Stomach (tissue), 9 donors: ENCODE data around the gene NRF1. TPM values are rescaled to one million over a fixed set of nuclear protein-coding genes. Genes with fewer than 3 reads are reported as not detected.

Experiments
- DNase-seq, 2 donors: peaks; one replicate each; pipeline versions ENCODE4 v3.0.0 to v3.0.0-alpha.2; 2013 to 2019
- H3K27ac ChIP-seq, 5 donors: fragments of 200-600 bp in 4 of 5; sonication (generic) in 4 of 5; one replicate each; pipeline ENCODE4 v1.5.1; 2013 to 2019; ENCODE audit warnings: mild to moderate bottlenecking in 1 of 5, moderate library complexity in 1 of 5
- H3K27me3 ChIP-seq, 3 donors: fragments of 200-600 bp; sonication (generic); one replicate each; pipeline ENCODE4 v1.5.1; 2017 to 2019; ENCODE audit warnings: mixed run types in 1 of 3
- H3K36me3 ChIP-seq, 4 donors: fragments of 200-600 bp; sonication (generic); 1 replicate in 3 of 4; 2 replicates in 1 of 4; pipeline ENCODE4 v1.5.1; 2016 to 2019
- H3K4me1 ChIP-seq, 4 donors: fragments of 200-600 bp; sonication (generic); one replicate each; pipeline ENCODE4 v1.5.1; 2016 to 2019
- H3K4me3 ChIP-seq, 4 donors: fragments of 200-600 bp; sonication (generic) in 3 of 4; one replicate each; pipeline ENCODE4 v1.5.1; 2016 to 2019; ENCODE audit warnings: mild to moderate bottlenecking in 1 of 4
- H3K9me3 ChIP-seq, 4 donors: fragments of 200-600 bp; sonication (generic); one replicate each; pipeline ENCODE4 v1.5.1; 2016 to 2019
- EP300 ChIP-seq: sonication (generic); formaldehyde crosslinking; IDR thresholded peaks from one replicate; pipeline ENCODE4 v1.6.1; 2017; ENCODE audit warnings: antibody characterized with exemption
- POLR2A ChIP-seq, 4 donors: fragments of 450-650 bp; IDR thresholded peaks; one replicate each; pipeline ENCODE4 v1.6.1; 2016; ENCODE audit warnings: antibody characterized with exemption in 4 of 4, control low read depth in 2 of 4, mild to moderate bottlenecking in 1 of 4, moderate library complexity in 1 of 4
- POLR2AphosphoS5 ChIP-seq, 3 donors: sonication (generic); formaldehyde crosslinking; IDR thresholded peaks; one replicate each; pipeline ENCODE4 v1.6.1; 2016; ENCODE audit warnings: antibody characterized with exemption in 3 of 3
- WGBS, 5 donors: extraction: QIAGEN DNeasy Blood & Tissue Kit in 3 of 5; methylation state at CpG; one replicate each; pipeline versions ENCODE4 v1.1.5 to v1.1.7; 2013 to 2018; 5-methylcytosine and 5-hydroxymethylcytosine counted together
- intact Hi-C: fragments of 100-400 bp; cut with DNase I; formaldehyde crosslinking; loops from one replicate; pipeline ENCODE4 v1.15.1; 2023; ENCODE audit warnings: low total_unique reads
- polyA plus RNA-seq, 3 donors: library from polyadenylated mRNA; stranded (reverse); fragments of 200-250 nt; gene quantifications; one replicate each; pipeline ENCODE4 v1.2.3, GENCODE V29; 2013
- total RNA-seq, 5 donors: library from RNA; depleted of rRNA; stranded (reverse); fragments of >200 nt; gene quantifications; one replicate each; pipeline versions ENCODE4 v1.1.0 to v1.2.3, GENCODE V29; 2014 to 2016
- TF ChIP-seq, protein P1 (sequence below), 7 experiments: fragments of 450-650 bp in 4 of 7; fragments of 200-600 bp in 3 of 7; sonication (generic) in 3 of 7; IDR thresholded peaks; one replicate each; pipeline ENCODE4 v1.5.1; 2016 to 2019; ENCODE audit warnings: antibody characterized with exemption in 7 of 7, control low read depth in 2 of 7, mild to moderate bottlenecking in 1 of 7
- donor health status: healthy with polysubstance abuse.
- donor health status: Bipolar disorder and iron deficiency.
- donor health status: healthy.

Gene NRF1
- total and polyA plus RNA-seq, 8 donors = 3.2 to 58.3 (median 10.1) TPM

GRCh38 chr7:129615018-129615417, 3.5 kb downstream of the NRF1 start:
- TF ChIP-seq, protein P1, sequence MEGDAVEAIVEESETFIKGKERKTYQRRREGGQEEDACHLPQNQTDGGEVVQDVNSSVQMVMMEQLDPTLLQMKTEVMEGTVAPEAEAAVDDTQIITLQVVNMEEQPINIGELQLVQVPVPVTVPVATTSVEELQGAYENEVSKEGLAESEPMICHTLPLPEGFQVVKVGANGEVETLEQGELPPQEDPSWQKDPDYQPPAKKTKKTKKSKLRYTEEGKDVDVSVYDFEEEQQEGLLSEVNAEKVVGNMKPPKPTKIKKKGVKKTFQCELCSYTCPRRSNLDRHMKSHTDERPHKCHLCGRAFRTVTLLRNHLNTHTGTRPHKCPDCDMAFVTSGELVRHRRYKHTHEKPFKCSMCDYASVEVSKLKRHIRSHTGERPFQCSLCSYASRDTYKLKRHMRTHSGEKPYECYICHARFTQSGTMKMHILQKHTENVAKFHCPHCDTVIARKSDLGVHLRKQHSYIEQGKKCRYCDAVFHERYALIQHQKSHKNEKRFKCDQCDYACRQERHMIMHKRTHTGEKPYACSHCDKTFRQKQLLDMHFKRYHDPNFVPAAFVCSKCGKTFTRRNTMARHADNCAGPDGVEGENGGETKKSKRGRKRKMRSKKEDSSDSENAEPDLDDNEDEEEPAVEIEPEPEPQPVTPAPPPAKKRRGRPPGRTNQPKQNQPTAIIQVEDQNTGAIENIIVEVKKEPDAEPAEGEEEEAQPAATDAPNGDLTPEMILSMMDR (IDR thresholded peaks at IDR 0.05) = no peak
- TF ChIP-seq EP300 (no peak), POLR2A (IDR thresholded peaks at IDR 0.05) (no peak), POLR2AphosphoS5 (IDR thresholded peaks at IDR 0.05) (no peak)
- WGBS, 5 donors = 72 to 89% (median 80%) methylated on average over 1 of the region's 1 CpG

DNA sequence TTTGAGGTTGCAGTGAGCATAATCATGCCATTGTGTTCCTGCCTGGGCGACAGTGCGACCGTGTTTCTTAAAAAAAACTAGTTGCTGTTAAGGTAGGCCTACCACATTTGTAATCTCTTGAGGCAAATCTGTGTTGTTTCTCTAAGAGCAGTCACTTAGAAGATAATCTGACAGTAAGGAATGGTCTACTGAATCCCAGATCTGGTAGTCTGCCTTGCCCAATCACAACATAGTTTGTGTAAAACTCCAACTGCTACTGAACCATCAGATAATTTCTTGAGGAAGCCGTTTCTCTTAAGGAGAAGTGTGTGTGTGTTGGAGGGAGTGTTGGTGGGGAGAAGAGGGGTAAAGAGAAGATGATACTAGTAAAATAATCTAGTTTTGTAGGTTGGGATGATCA, 5.0 kb downstream of the NRF1 start:
- H3K4me3 ChIP-seq = no peak overlapping the region
- H3K27me3 ChIP-seq = no peaks in the 10 kb centered on the region
- H3K9me3 ChIP-seq = no peaks in the 10 kb centered on the region
- peaks cover 23 to 82% (median 41%) of the 10 kb centered on the region in 4 donors for H3K4me1 ChIP-seq
- 56 to 78% (median 61%) methylated on average over 4 of the region's 4 CpGs for WGBS, 5 donors
- intact Hi-C loops = no loop called here
- H3K36me3 ChIP-seq = no peaks in the 10 kb centered on the region
- no peak for DNase-seq
- TF ChIP-seq POLR2A (IDR thresholded peaks at IDR 0.05) (no peak), POLR2AphosphoS5 (IDR thresholded peaks at IDR 0.05) (no peak), EP300 (no peak)
- TF ChIP-seq, protein P1 (IDR thresholded peaks at IDR 0.05) = no peak
- no peak overlapping the region for H3K27ac ChIP-seq

More at GRCh38 chr7:129615018-129615417, 3.5 kb downstream of the NRF1 start:
- Histone ChIP-seq H3K4me3 (no peak overlapping the region), H3K4me1 (peaks cover 23 to 79% (median 49%) of the 10 kb centered on the region in 4 donors), H3K9me3 (no peaks in the 10 kb centered on the region), H3K27ac (no peak overlapping the region), H3K36me3 (no peaks in the 10 kb centered on the region), H3K27me3 (no peaks in the 10 kb centered on the region)
- intact Hi-C loops = no loop called here
- peak in 1 of 2 donors; percentile 51 for DNase-seq

GRCh38 chr7:129617178-129617577, 5.7 kb downstream of the NRF1 start:
- Histone ChIP-seq H3K9me3 (no peaks in the 10 kb centered on the region), H3K4me3 (no peak overlapping the region), H3K4me1 (peaks cover 23 to 89% (median 41%) of the 10 kb centered on the region in 4 donors), H3K27me3 (no peaks in the 10 kb centered on the region), H3K27ac (no peak overlapping the region), H3K36me3 (no peaks in the 10 kb centered on the region)
- no peak for DNase-seq
- intact Hi-C loops = no loop called here
- WGBS, 5 donors = 81 to 89% (median 85%) methylated on average over 3 of the region's 3 CpGs
- TF ChIP-seq EP300 = no peak

- intact Hi-C loops = no loop called here
- Histone ChIP-seq H3K9me3 (no peaks in the 10 kb centered on the region), H3K4me3 (no peak overlapping the region), H3K27me3 (no peaks in the 10 kb centered on the region), H3K4me1 (peaks cover 23 to 89% (median 41%) of the 10 kb centered on the region in 4 donors), H3K36me3 (no peaks in the 10 kb centered on the region), H3K27ac (no peak overlapping the region)
- TF ChIP-seq EP300 = no peak
- no peak for TF ChIP-seq POLR2AphosphoS5 (IDR thresholded peaks at IDR 0.05)
- TF ChIP-seq POLR2A (IDR thresholded peaks at IDR 0.05) = no peak
- TF ChIP-seq, protein P1 (IDR thresholded peaks at IDR 0.05) = no peak
- 39 to 62% (median 52%) methylated on average over 1 of the region's 1 CpG for WGBS, 5 donors
- DNase-seq = no peak
Observed at GRCh38 chr7:129617652-129618051, 6.1 kb downstream of the NRF1 start.

DNA sequence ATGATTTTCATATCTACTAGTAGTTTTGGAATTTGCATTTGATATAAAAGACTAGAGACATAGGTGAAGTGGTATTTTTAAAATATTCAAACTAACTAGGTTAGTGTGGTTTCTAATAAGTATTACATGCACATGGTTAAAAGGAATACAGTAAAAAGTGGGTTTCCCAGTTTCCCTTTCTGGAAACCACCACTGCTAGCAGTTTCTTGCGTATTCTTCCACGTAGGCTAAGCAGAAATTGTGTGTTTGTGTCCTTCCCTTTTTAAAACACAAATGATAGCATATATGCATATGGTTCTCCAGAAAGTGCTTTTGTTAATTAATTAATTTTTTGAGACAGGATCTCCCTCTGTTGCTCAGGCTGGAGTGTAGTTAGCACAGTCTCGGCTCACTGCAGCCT, 15.4 kb downstream of the NRF1 start:
- no peak overlapping the region for H3K4me3 ChIP-seq
- 82 to 96% (median 92%) methylated on average over 3 of the region's 3 CpGs for WGBS, 5 donors
- DNase-seq = no peak
- H3K4me1 ChIP-seq = peaks cover 0 to 26% (median 6%) of the 10 kb centered on the region in 4 donors
- no peak overlapping the region for H3K27ac ChIP-seq
- no peaks in the 10 kb centered on the region for H3K27me3 ChIP-seq
- H3K9me3 ChIP-seq = no peaks in the 10 kb centered on the region
- no peak for TF ChIP-seq EP300
- no peak for TF ChIP-seq POLR2A (IDR thresholded peaks at IDR 0.05)
- TF ChIP-seq, protein P1 (IDR thresholded peaks at IDR 0.05) = no peak
- TF ChIP-seq POLR2AphosphoS5 (IDR thresholded peaks at IDR 0.05) = no peak
- intact Hi-C loops = no loop called here
- H3K36me3 ChIP-seq = no peaks in the 10 kb centered on the region
